ENCODE data around the gene ANXA11. TPM values are rescaled to one million over a fixed set of nuclear protein-coding genes. Genes with fewer than 3 reads are reported as not detected.
A peak's percentile ranks its signal among the peaks of the same experiment; 100 is the strongest.
"Not testable (repeated sequence)": the region's sequence is repeated elsewhere in the genome, so short reads cannot be mapped to it uniquely, and the experiment has no call there.

The ANXA11 gene
- total RNA-seq, 4 donors from 2014 or later, result 126 to 213 (median 166) TPM

GRCh38 chr10:80204677-80205476 lies 460 bp downstream of the ANXA11 start:
- no peak for DNase-seq (ENCODE audit: extremely low spot score)
- Histone ChIP-seq H3K36me3 (no peaks in the 10 kb centered on the region), H3K9me3 (no peaks in the 10 kb centered on the region), H3K27me3 (no peaks in the 10 kb centered on the region), H3K27ac (replicated peaks in 1 of 4) (peak overlapping the region; percentile 96 to 100 (median 98)), H3K4me1 (peaks cover 62 to 88% (median 84%) of the 10 kb centered on the region in 4 donors), H3K4me3 (peak overlapping the region; percentile 80 to 98 (median 92))
- TF ChIP-seq, protein P1, sequence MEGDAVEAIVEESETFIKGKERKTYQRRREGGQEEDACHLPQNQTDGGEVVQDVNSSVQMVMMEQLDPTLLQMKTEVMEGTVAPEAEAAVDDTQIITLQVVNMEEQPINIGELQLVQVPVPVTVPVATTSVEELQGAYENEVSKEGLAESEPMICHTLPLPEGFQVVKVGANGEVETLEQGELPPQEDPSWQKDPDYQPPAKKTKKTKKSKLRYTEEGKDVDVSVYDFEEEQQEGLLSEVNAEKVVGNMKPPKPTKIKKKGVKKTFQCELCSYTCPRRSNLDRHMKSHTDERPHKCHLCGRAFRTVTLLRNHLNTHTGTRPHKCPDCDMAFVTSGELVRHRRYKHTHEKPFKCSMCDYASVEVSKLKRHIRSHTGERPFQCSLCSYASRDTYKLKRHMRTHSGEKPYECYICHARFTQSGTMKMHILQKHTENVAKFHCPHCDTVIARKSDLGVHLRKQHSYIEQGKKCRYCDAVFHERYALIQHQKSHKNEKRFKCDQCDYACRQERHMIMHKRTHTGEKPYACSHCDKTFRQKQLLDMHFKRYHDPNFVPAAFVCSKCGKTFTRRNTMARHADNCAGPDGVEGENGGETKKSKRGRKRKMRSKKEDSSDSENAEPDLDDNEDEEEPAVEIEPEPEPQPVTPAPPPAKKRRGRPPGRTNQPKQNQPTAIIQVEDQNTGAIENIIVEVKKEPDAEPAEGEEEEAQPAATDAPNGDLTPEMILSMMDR (IDR thresholded peaks at IDR 0.05), result no peak
- under 1% methylated on average over 15 of the region's 66 CpGs for WGBS
- intact Hi-C loops (cut with DNase I), result loop anchor here (5.0 kb wide), 1 partner anchor 48 kb away; no protein-coding TSS in a partner anchor

DNA sequence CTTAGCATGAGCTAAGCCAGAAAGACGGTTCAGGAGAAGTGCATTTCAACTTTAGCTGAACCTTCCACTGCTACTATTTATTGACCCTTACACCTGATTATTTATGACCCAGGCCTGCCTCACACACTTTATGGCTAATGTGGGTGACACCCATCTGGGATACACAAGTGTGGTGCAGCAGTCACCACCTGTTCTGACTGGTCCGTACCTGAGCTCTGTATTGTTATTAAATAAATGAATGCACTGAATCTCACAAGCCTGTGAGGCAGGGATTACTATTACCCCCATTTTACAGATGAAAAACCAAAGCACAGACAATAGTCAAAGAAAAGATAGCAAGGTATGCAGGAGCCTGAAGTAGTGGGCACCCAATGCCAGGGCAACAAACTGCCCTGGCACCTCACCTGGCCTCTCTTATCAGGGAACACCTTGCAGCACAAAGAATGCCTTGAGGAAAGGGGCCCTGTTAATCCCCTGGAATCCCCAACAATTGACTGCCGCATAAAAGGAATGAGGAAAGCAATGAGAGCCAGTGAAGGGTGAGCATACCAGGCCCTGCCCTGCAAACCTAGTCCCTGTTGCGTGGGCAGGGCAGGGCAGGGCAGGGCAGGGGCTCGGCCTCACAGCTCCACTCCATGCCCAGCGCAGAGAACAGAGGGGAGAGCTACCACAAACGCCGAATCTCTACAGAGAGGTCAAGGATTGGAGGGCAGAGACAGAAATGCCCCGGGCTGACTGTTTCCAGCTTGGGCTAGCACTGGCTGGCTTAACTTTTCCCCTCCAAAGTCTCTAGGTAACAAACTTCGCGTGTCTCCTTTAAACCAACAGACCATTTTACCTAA lies 1.3 kb downstream of the ANXA11 start:
- Histone ChIP-seq H3K4me3 (peak overlapping the region; percentile 80 to 98 (median 92)), H3K9me3 (no peaks in the 10 kb centered on the region), H3K27ac (replicated peaks in 1 of 4) (peak overlapping the region; percentile 96 to 100 (median 98)), H3K4me1 (peaks cover 70 to 93% (median 91%) of the 10 kb centered on the region in 4 donors), H3K27me3 (no peaks in the 10 kb centered on the region), H3K36me3 (no peaks in the 10 kb centered on the region)
- TF ChIP-seq EP300 (IDR thresholded peaks at IDR 0.05), result no peak
- peak; percentile 9 for TF ChIP-seq POLR2A (IDR thresholded peaks at IDR 0.05; ENCODE audit: low read depth)
- DNase-seq (ENCODE audit: extremely low spot score), result no peak
- 11% methylated on average over 10 of the region's 11 CpGs for WGBS
- intact Hi-C loops (cut with DNase I), result no loop called here

GRCh38 chr10:80202934-80203834 lies 2.2 kb downstream of the ANXA11 start:
- Histone ChIP-seq H3K27ac (replicated peaks in 1 of 4) (peak overlapping the region; percentile 96 to 100 (median 98)), H3K27me3 (no peaks in the 10 kb centered on the region), H3K4me1 (peaks cover 79 to 93% (median 91%) of the 10 kb centered on the region in 4 donors), H3K9me3 (no peaks in the 10 kb centered on the region), H3K4me3 (peak overlapping the region; percentile 80 to 98 (median 92)), H3K36me3 (no peaks in the 10 kb centered on the region)
- intact Hi-C loops (cut with DNase I), result no loop called here
- TF ChIP-seq POLR2AphosphoS5 (IDR thresholded peaks at IDR 0.05), result peak; percentile 87 to 92
- no peak for TF ChIP-seq EP300 (IDR thresholded peaks at IDR 0.05)
- TF ChIP-seq, protein P1 (IDR thresholded peaks at IDR 0.05), result peak in 2 of 3 experiments; percentile 12 to 20
- peak; percentile 64 for TF ChIP-seq POLR2A (IDR thresholded peaks at IDR 0.05; ENCODE audit: low read depth)
- 39% methylated on average over 12 of the region's 14 CpGs for WGBS
- no peak for DNase-seq (ENCODE audit: extremely low spot score)

DNA sequence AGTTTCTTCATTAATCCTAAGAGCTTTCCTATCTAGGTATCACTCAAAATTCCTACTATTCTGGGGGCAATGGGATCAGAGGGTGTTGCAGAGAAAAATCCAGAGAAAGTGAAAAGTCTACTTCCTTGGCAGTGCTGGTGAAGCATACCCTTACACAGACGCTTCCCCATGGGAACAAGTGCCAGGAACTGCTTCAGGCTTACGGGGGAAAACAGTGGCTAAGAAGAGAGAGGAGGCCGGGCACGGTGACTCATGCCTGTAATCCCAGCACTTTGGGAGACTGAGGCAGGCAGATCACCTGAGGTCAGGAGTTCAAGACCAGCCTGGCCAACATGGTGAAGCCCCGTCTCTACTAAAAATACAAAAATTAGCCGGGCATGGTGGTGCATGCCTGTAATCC lies 2.8 kb downstream of the ANXA11 start:
- H3K36me3 ChIP-seq; intact Hi-C loops (cut with DNase I); H3K9me3 ChIP-seq; H3K27me3 ChIP-seq; DNase-seq (ENCODE audit: extremely low spot score): not testable (repeated sequence)
- Histone ChIP-seq H3K27ac (replicated peaks in 1 of 4) (peak overlapping the region; percentile 96 to 100 (median 98)), H3K4me1 (peaks cover 82 to 94% (median 91%) of the 10 kb centered on the region in 4 donors), H3K4me3 (peak overlapping the region in 1 of 4 donors; percentile 98)
- WGBS, result 42% methylated on average over 6 of the region's 6 CpGs

DNA sequence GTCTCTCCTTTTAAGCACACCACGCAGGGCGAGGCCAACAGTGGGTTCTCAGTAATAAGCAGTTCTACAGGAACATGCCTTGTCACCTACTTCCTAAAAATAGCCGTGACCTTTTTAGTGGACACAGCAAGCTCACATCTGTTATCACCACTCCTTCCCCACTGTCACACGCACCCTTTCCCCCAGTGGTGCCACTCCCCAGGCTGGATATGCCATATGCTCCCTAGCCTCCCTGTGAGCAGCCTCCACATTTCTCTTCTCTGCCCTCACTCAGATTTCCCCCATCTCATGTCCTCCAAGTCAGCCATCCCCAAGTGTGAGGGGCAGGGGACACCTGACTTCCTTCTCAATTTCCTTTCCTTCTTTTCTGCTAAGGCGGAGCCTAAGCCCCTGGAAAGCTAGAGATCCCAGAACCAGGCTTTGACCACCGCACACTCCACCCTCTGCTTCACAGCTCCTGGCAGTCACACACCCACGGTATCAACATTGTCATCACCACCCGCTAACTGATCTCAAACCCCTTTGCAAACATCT lies 3.7 kb downstream of the ANXA11 start:
- DNase-seq (ENCODE audit: extremely low spot score), result no peak
- WGBS, result 81% methylated on average over 8 of the region's 8 CpGs
- Histone ChIP-seq H3K27me3 (no peaks in the 10 kb centered on the region), H3K36me3 (no peaks in the 10 kb centered on the region), H3K4me1 (peaks cover 83 to 95% (median 91%) of the 10 kb centered on the region in 4 donors), H3K27ac (replicated peaks in 1 of 4) (peak overlapping the region; percentile 96 to 100 (median 98)), H3K4me3 (no peak overlapping the region), H3K9me3 (no peaks in the 10 kb centered on the region)
- intact Hi-C loops (cut with DNase I), result no loop called here
- TF ChIP-seq POLR2A (IDR thresholded peaks at IDR 0.05; ENCODE audit: low read depth) (peak; percentile 3), EP300 (IDR thresholded peaks at IDR 0.05) (no peak), POLR2AphosphoS5 (IDR thresholded peaks at IDR 0.05) (no peak)
- TF ChIP-seq, protein P1 (IDR thresholded peaks at IDR 0.05), result no peak

Data from esophagus muscularis mucosa (tissue), 4 donors.